Measurements from ENCODE around the gene RGS7.

DNA sequence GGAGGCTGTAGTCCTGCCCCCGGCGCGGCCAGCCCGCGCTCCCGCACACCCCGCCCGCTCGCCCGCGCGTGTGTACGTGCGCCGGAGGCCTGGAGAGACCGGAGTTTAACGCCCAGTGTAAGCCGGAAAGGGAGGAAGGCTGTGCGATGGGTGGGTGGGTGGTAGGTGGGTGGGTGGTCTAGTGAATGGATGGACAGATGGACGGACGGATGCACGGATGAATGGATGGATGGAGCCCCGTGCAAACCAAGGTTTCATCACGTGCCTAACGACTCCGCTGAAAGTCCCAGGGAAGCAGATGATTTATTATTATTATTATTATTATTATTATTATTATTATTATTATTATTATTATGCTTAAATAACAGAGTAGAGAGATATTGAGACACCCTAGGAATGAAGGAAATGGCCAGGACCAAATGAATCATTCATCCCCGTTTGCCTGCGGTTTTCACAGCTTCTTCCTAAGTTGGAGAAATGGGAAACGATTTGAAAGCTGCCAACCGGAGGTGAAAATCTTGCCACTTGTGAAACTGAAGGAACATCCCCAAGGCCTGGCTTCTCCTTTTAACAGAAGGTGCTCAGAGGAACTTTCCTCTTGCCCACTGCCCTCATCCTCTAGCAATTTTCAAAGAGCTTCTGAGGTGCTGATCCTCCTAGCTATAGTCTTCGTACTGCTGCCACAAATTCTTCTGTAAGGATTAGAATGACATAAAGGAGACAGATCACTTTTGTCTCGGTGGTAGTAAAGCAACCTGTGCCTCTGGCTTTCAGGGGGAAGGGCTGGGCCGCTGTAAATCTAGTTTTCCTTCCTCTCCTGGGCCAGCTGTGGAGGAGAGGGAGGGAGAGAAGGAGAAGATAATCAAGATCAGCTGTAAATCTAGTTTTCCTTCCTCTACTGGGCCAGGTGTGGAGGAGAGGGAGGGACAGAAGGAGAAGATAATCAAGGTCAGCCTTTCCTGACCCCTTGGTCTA lies 648 bp upstream of the RGS7 start:
- no peak for TF ChIP-seq POLR2A (IDR thresholded peaks at IDR 0.05)
- TF ChIP-seq, protein P1, sequence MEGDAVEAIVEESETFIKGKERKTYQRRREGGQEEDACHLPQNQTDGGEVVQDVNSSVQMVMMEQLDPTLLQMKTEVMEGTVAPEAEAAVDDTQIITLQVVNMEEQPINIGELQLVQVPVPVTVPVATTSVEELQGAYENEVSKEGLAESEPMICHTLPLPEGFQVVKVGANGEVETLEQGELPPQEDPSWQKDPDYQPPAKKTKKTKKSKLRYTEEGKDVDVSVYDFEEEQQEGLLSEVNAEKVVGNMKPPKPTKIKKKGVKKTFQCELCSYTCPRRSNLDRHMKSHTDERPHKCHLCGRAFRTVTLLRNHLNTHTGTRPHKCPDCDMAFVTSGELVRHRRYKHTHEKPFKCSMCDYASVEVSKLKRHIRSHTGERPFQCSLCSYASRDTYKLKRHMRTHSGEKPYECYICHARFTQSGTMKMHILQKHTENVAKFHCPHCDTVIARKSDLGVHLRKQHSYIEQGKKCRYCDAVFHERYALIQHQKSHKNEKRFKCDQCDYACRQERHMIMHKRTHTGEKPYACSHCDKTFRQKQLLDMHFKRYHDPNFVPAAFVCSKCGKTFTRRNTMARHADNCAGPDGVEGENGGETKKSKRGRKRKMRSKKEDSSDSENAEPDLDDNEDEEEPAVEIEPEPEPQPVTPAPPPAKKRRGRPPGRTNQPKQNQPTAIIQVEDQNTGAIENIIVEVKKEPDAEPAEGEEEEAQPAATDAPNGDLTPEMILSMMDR (IDR thresholded peaks at IDR 0.05): no peak

Data from gastroesophageal sphincter (tissue), 3 donors.